NB4 (cell line): ENCODE results near the gene DDC.

ENCODE experiments used
- TF ChIP-seq, protein P1 (sequence below): IDR thresholded peaks from one replicate; pipeline ENCODE4 v1.5.1; 2012; ENCODE audit warnings: low read depth, low read length
- TF ChIP-seq, protein P2 (sequence below): IDR thresholded peaks from 2 replicates; pipeline ENCODE4 v1.6.1; 2011; ENCODE audit warnings: low read depth, low read length

DNA sequence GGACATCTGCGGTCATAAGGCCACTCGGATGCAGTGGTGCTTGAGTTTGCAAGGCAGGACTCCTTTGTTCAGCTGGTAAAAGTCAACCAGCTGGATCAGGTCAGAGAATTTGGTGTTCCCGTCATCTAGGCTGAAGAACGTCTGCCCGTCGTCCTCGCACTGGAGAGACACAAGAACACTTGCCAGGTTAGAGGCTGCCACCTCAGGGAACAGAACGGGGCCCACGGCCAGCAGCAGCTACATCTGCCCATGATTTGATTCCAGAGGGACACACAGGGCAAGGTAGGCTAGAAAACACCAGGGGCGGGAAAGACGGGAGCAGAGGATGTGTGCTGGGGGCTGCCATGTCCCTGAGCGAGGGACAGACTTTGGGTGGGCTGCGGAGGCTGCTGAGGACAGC lies 27.7 kb upstream of the DDC start:
- TF ChIP-seq, protein P1, sequence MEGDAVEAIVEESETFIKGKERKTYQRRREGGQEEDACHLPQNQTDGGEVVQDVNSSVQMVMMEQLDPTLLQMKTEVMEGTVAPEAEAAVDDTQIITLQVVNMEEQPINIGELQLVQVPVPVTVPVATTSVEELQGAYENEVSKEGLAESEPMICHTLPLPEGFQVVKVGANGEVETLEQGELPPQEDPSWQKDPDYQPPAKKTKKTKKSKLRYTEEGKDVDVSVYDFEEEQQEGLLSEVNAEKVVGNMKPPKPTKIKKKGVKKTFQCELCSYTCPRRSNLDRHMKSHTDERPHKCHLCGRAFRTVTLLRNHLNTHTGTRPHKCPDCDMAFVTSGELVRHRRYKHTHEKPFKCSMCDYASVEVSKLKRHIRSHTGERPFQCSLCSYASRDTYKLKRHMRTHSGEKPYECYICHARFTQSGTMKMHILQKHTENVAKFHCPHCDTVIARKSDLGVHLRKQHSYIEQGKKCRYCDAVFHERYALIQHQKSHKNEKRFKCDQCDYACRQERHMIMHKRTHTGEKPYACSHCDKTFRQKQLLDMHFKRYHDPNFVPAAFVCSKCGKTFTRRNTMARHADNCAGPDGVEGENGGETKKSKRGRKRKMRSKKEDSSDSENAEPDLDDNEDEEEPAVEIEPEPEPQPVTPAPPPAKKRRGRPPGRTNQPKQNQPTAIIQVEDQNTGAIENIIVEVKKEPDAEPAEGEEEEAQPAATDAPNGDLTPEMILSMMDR = no peak
- TF ChIP-seq, protein P2, sequence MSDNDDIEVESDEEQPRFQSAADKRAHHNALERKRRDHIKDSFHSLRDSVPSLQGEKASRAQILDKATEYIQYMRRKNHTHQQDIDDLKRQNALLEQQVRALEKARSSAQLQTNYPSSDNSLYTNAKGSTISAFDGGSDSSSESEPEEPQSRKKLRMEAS = no peak
